GM10266 (cell line): ENCODE results near the gene FAM78B.

Source experiments
- DNase-seq: peaks from one replicate; pipeline ENCODE4 v3.0.0; 2012; ENCODE audit errors: extremely low spot score
- TF ChIP-seq, protein P1 (sequence below): IDR thresholded peaks from 2 replicates; pipeline ENCODE4 v1.5.1; 2012; ENCODE audit warnings: mild to moderate bottlenecking, low read depth; ENCODE audit not compliant: control insufficient read depth, insufficient read depth; ENCODE audit errors: missing control alignments

FAM78B gene

DNA sequence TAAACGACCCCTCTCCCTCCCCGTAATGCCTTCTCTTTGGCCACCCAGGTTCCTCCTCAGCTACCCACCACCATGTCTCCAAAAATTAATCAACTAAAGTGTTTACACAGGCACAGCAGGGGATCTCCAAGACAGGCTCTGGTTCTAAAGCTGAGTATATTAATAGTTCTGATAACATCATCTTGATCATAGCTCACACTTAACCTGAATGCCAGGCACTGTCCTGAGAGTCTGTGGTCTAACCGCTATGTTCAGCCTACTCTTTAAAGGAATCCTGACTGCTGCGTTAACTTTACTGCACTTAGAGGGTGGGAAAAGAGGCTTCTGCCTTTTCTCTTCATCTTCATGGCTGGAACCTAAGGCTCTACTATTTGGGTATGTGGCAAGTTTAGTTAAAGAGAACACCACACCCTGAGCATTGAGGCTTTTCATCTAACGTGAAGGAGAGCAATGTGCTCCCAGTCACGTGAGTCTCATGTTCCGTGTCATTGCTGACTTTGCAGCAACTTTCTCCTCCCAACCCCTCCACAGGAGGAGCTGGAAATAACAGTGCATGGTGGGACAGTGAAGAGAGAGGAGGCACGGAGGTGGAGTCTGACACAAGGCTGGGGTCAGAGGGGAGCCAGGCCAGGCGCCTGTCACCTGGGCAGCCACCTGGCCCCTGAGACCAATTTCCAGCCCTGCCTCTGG is 86.4 kb downstream of the FAM78B start:
- no peak for DNase-seq
- TF ChIP-seq, protein P1, sequence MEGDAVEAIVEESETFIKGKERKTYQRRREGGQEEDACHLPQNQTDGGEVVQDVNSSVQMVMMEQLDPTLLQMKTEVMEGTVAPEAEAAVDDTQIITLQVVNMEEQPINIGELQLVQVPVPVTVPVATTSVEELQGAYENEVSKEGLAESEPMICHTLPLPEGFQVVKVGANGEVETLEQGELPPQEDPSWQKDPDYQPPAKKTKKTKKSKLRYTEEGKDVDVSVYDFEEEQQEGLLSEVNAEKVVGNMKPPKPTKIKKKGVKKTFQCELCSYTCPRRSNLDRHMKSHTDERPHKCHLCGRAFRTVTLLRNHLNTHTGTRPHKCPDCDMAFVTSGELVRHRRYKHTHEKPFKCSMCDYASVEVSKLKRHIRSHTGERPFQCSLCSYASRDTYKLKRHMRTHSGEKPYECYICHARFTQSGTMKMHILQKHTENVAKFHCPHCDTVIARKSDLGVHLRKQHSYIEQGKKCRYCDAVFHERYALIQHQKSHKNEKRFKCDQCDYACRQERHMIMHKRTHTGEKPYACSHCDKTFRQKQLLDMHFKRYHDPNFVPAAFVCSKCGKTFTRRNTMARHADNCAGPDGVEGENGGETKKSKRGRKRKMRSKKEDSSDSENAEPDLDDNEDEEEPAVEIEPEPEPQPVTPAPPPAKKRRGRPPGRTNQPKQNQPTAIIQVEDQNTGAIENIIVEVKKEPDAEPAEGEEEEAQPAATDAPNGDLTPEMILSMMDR, result no peak

DNA sequence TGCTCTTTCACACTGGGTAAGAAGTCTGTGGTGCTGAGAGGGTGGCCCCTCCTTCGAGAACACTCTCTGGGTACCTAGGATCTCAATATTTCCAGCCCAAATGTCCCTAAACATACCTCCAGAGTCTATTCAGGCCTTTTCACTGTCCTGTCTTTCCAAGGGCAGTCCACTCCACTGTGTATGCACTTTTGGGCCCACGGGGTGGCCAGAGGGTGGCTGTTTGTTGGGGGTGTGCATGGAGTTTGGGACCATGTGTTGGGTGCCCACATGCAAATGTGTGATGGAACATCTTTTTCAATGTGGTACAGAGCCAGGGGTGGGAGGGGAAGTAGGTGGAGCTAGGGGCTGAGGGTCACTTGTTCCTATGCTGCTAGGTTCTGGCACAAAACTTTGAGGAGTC is 87.5 kb downstream of the FAM78B start:
- TF ChIP-seq, protein P1, result no peak
- DNase-seq, result no peak

DNA sequence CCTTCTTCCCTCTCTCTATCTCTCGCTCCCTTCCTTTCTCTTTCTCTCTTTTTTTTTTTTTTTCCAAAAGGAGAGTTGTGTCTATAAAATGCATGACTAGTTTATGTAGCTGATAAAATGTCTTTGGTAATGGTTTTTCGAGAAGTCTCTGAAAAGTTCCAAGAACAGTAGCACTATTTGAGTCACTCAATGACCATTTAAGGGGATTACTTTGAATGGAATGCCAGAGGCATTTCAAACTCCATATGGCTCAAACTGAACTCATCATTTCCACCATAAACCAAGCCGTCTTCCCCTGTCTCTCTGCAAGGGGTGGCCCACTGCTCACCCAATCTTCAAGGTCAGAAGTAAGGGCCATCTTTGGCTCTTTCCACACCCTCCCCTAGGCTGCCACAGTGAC is 93.3 kb downstream of the FAM78B start:
- TF ChIP-seq, protein P1, result no peak
- no peak for DNase-seq

DNA sequence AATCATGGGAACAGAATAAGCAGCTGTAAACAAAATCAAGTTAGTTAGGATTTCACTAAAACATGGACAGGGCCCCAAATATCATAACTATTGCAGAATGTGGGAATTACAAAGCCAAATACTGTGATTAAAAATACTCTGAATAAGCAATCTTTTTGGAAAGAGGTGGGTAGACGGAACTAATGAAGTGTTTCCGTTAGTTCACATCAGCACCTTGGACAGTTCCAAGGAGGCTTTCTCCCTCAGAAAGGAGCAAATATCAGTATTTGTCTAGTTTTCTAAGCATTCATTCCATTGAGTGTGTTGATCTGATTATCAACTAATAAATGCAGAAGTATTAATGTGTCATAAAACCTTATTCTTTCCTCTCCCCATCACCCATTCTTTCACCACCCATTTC is 97.4 kb downstream of the FAM78B start:
- TF ChIP-seq, protein P1, result no peak

DNA sequence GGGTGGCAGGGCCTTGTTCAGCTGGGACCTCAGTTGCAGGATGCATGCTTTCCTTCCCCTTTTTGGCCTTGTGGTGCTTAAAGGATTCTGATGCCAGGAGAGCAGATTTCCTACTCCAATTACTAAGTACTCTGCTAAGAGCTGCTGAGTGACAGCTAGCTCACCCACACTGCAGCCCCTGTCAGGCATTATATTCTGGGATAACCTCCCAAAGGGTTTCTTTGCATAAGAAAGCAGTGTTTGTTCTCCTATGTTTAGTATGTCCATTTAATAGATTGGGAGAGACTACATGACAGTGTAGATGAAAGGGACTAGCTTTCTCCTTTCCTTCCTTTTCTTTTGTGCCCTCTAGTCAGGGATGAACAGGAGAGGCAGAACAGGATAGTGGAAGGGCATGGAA is 100.7 kb downstream of the FAM78B start:
- DNase-seq, result no peak
- TF ChIP-seq, protein P1, result no peak

More for the DNA sequence above, 97.4 kb downstream of the FAM78B start:
- no peak for DNase-seq

DNA sequence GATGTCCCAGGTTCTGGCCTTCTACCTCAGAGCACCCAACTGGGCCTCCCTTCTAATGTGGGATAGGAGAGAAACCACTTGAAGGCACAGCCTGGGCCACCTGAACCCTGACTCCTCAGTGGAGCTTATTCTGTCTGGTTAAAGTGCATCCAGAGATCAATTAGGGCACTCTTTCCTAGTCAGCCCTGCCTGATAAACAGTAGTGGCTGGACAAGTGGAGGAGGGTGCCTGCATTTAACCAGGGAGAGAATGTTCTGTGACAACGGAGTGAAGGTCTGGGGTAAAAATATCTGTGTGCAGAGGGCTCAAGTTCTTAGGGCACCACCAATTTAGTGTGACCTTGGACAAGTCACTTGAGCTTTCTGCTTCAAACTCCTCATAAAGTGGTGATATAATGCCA is 101.8 kb downstream of the FAM78B start:
- TF ChIP-seq, protein P1, result no peak
- no peak for DNase-seq

DNA sequence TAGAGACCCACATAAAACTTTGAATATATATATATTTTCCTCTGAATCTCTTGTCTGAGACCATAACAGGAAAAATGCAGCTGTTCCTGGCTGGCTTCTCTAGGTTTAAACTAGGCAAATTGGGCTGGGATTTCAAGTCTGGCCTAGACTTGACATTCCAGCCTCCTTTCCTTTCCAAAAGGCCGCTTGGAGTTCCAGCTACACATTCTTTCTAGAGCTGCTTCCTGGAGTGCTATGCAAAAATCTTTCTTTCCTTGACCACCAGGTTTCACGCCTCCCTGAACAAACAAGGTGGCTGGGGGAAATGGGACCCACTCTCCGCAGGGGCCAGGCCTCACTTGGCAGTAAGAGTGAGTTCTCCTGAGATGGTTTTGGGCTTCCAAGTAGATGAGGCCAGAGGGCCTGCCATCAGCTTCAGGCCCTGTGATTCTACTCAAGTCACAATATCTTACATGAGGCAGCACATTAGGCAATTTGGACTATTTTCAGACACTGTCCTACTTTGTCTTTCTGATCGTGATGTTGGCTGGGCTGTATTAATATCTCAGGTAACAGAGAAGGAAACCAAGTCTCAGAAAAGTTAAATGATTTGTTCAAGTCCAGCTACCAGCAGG is 102.4 kb downstream of the FAM78B start:
- TF ChIP-seq, protein P1, result no peak
- no peak for DNase-seq
